GM18520 (cell line): ENCODE data around the gene PRAMEF33.
"Not testable (repeated sequence)": the region's sequence is repeated elsewhere in the genome, so short reads cannot be mapped to it uniquely, and the experiment has no call there.

Source experiments
- ATAC-seq: cut with Tn5 transposase; IDR thresholded peaks from one replicate; pipeline ENCODE4 v1.9.1; 2021; ENCODE audit not compliant: unreplicated experiment

The PRAMEF33 gene

GRCh38 chr1:13303239-13303638 lies at the start of gene PRAMEF33:
TSS of gene PRAMEF33 (plus strand) at chr1:13303539. CDS start at chr1:13305955, 2,416 bp downstream.
- ATAC-seq: not testable (repeated sequence)

DNA sequence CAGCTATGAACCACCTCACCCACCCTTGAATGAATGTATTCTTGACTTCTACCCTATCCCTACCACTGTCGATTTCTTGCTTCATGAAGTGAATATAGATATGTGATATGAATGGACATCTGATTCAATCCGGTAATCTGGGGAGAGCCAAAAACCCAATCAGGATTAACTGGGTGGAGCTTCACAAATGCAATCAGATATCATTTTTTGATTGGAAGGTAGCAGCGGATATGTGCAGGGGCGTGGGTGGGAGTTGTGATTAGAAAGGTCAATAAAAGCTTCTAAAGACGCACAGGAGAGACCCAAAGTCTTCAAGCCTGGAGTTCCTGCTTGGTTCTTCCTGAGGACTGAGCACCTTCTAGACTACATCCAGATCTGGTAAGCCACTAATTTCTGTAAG lies 49.4 kb upstream of the PRAMEF33 start, which contains the start of gene PRAMEF5:
Gene PRAMEF5, plus strand, starts transcription at position 301 of the 400 bp plus-strand sequence. CDS start 5,071 bp downstream, outside the sequence.
- not testable (repeated sequence) for ATAC-seq

- not testable (repeated sequence) for ATAC-seq
Observed at GRCh38 chr1:13265124-13265523, 38.2 kb upstream of the PRAMEF33 start.

- ATAC-seq: not testable (repeated sequence)
Observed at GRCh38 chr1:13277016-13277415, 26.3 kb upstream of the PRAMEF33 start.

GRCh38 chr1:13279617-13280016 lies 23.7 kb upstream of the PRAMEF33 start:
- not testable (repeated sequence) for ATAC-seq

DNA sequence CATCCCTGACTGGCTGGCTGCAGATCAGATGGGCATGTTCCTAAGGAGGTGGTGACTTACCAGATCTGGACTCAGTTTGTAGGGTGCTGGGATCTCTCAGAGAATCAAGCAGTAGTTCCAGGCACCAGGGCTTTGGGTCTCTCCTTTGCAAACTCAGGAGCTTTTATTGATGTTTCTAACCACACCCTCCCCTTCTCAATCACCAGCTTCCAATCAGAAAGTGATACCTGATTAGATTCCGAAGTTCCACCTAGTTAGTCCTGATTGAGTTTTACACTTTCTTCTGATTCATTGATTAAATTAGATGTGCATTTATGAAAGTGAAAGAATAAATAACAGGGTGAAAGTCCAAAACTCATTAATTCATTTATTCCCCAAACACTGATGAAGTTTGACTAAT lies 18.3 kb upstream of the PRAMEF33 start, which contains the start of gene PRAMEF8:
Gene PRAMEF8, minus strand, starts transcription at position 101 of the 400 bp plus-strand sequence. CDS start 1,046 bp downstream, outside the sequence.
- not testable (repeated sequence) for ATAC-seq

GRCh38 chr1:13289030-13289429 lies 14.3 kb upstream of the PRAMEF33 start:
- ATAC-seq: not testable (repeated sequence)

DNA sequence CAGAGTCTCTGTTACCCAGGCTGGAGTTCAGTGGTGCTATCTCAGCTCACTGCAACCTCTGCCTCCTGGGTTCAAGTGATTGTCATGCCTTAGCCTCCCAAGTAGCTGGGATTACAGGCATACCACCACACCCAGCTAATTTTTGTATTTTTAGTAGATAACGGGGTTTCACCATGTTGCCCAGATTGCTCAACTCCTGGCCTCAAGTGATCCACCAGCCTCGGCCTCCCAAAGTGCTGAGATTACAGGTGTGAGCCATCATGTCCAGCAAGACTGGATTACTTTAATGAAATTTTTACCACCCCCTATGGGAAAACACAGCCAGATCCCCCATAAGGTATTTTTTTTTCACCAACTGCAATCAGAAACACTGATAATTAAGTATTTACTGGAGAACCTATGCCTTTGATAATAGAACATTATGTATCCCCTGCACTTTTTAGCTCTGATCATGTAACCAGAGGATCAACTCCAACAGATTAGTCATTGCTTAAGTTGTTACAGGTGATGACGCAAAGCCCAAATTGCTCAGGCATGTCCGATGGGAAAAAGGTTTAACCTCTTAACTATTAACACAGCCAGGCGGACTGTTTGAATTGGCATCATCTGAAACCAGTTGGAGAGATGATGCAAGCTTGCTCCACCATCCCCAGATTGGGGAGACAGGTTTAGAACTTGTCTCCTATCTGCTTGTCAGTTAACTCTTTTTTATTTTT lies 6.0 kb upstream of the PRAMEF33 start:
- not testable (repeated sequence) for ATAC-seq

- ATAC-seq: not testable (repeated sequence)
Observed at GRCh38 chr1:13298699-13299098, 4.6 kb upstream of the PRAMEF33 start.

GRCh38 chr1:13302197-13302596 lies 1.1 kb upstream of the PRAMEF33 start:
- ATAC-seq: not testable (repeated sequence)

GRCh38 chr1:13315281-13315680 lies 11.9 kb downstream of the PRAMEF33 start, which contains the start of gene PRAMEF15:
TSS of gene PRAMEF15 (plus strand) at chr1:13315581. CDS start at chr1:13318408, 2,827 bp downstream.
- not testable (repeated sequence) for ATAC-seq

DNA sequence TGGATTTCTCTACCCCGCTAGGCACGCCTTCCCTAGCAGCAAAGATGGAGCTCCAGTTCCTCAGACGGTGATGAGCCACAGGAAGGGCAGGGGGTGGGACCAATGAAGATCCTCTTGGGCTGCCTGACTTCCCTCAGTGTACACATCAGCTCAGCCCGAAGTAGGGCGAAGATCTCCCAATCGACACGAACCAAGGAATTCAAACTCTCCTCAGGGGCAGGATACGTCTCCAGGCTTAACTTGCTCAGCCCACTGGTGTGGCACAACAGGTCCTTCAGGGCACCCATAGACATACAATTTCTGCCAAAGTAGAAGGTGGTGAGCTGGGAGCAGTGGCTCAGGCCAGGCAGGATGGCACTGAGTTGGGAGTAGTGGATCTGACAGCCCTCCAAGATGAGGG lies 39.2 kb downstream of the PRAMEF33 start:
- not testable (repeated sequence) for ATAC-seq

DNA sequence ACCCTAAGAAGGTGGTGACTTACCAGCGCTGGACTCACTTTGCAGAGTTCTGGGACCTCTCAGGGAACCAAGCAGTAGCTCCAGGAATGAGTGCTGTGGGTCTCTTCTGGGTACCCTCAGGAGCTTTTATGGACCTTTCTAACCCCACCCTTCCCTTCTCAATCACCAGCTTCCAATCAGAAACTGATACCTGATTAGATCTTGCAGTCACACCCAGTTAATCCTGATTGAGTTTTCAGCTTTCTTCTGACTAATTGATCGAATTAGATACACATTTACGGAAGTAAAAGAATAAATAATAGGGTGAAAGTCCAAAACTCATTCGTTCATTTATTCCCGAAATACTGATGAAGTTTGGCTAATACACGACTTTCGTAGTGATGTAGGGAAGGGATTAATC lies 43.7 kb downstream of the PRAMEF33 start, which contains the start of gene PRAMEF14:
Gene PRAMEF14, minus strand, starts transcription at position 101 of the 400 bp plus-strand sequence. CDS start 1,820 bp downstream, outside the sequence.
- ATAC-seq: not testable (repeated sequence)

DNA sequence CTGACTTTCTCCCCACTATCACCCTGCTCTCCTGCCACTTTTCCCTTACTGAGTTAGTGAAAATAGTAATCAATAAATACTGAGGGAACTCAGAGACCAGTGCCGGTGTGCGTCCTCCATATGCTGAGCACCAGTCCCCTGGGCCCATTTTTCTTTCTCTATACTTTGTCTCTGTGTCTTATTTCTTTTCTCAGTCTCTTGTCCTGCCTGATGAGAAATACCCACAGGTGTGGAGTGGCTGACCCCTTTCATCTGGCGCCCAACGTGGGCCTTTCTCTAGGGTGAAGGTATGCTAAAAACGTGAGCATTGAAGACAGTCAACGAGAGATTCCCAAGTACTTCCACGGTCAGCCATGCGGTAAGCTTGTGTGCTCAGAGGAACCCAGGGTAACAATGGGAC lies 50.1 kb downstream of the PRAMEF33 start:
- ATAC-seq: not testable (repeated sequence)

DNA sequence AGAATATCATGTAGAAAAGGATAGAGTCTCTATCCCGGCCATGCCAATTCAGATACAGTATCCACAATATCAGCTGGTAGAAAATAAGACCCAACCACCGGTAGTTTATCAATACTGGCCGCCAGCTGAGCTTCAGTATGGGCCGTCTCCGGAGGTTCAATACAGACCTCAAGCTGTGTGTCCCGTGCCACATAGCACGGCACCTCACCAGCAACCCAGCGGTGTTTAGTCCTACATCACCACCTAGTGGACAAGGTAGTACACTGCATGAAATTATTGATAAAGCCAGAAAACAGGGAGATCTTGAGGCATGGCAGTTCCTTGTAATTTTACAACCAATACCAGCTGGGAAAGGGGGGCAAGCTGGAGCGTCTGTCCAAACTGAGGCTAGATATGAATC lies 51.1 kb downstream of the PRAMEF33 start:
- not testable (repeated sequence) for ATAC-seq

- not testable (repeated sequence) for ATAC-seq
Observed at GRCh38 chr1:13356774-13357173, 53.4 kb downstream of the PRAMEF33 start.
